HepG2 (cell line): Measurements from ENCODE around the gene PTF1A. TPM values are rescaled to one million over a fixed set of nuclear protein-coding genes. Genes with fewer than 3 reads are reported as not detected.

Source experiments
- AKAP8 ChIP-seq: sonication (generic); formaldehyde crosslinking; IDR thresholded peaks from 2 replicates; pipeline ENCODE4 v1.5.1; 2020; ENCODE audit warnings: mild to moderate bottlenecking, missing genetic modification reagents
- DNMT3B ChIP-seq: conservative IDR thresholded peaks from 2 replicates; pipeline ENCODE4 v1.6.1; 2016; ENCODE audit warnings: missing biosample characterization, control low read depth
- HNRNPLL ChIP-seq: fragments of 200-400 bp; formaldehyde crosslinking; IDR thresholded peaks from 2 replicates; pipeline ENCODE4 v1.6.1; 2017; ENCODE audit warnings: mild to moderate bottlenecking, low read depth, low read length; ENCODE audit not compliant: poor library complexity, severe bottlenecking
- HNRNPUL1 ChIP-seq: fragments of 200-400 bp; formaldehyde crosslinking; IDR thresholded peaks from 2 replicates; pipeline ENCODE4 v1.6.1; 2017; ENCODE audit warnings: low read depth, mild to moderate bottlenecking, low read length, moderate library complexity
- KDM5A ChIP-seq: fragments of 200-600 bp; sonication (generic); IDR thresholded peaks from 2 replicates; pipeline ENCODE4 v1.7.0; 2018; ENCODE audit warnings: antibody characterized with exemption, mild to moderate bottlenecking, low read length, borderline replicate concordance
- KDM6A ChIP-seq: IDR thresholded peaks from 2 replicates; pipeline ENCODE4 v1.6.1; 2016; ENCODE audit warnings: low read depth
- MYPOP ChIP-seq: sonication (generic); formaldehyde crosslinking; IDR thresholded peaks from 2 replicates; pipeline ENCODE4 v1.8.1; 2023; ENCODE audit warnings: mild to moderate bottlenecking, moderate library complexity, missing genetic modification reagents
- ONECUT2 ChIP-seq: sonication (generic); formaldehyde crosslinking; IDR thresholded peaks from 2 replicates; pipeline ENCODE4 v1.4.0; 2020; ENCODE audit warnings: missing genetic modification reagents
- PRDM15 ChIP-seq: sonication (generic); formaldehyde crosslinking; IDR thresholded peaks from 2 replicates; pipeline ENCODE4 v1.4.0; 2020; ENCODE audit warnings: missing genetic modification reagents
- STAT6 ChIP-seq: sonication (generic); formaldehyde crosslinking; IDR thresholded peaks from 2 replicates; pipeline ENCODE4 v1.4.0; 2020; ENCODE audit warnings: missing genetic modification reagents, mild to moderate bottlenecking, borderline replicate concordance
- TARDBP ChIP-seq: sonication (generic); formaldehyde crosslinking; IDR thresholded peaks from 2 replicates; pipeline ENCODE4 v1.8.0; 2022; ENCODE audit warnings: mild to moderate bottlenecking, missing genetic modification reagents
- TBX2 ChIP-seq: sonication (generic); formaldehyde crosslinking; IDR thresholded peaks from 2 replicates; pipeline ENCODE4 v1.5.0; 2020; ENCODE audit warnings: missing genetic modification reagents, mild to moderate bottlenecking, borderline replicate concordance
- TCF7L2 ChIP-seq: IDR thresholded peaks from 2 replicates; pipeline ENCODE4 v1.6.1; 2011; ENCODE audit warnings: mild to moderate bottlenecking, low read depth, low read length, moderate library complexity
- TP53 ChIP-seq: sonication (generic); formaldehyde crosslinking; conservative IDR thresholded peaks from 2 replicates; pipeline ENCODE4 v1.4.0; 2020; ENCODE audit warnings: missing genetic modification reagents
- YEATS4 ChIP-seq: sonication (generic); formaldehyde crosslinking; IDR thresholded peaks from 2 replicates; pipeline ENCODE4 v1.4.0; 2020; ENCODE audit warnings: missing genetic modification reagents, borderline replicate concordance
- ZBTB7A ChIP-seq: sonication (generic); formaldehyde crosslinking; IDR thresholded peaks from 2 replicates; pipeline ENCODE4 v1.8.0; 2022; ENCODE audit warnings: mild to moderate bottlenecking, missing genetic modification reagents
- ZNF253 ChIP-seq: sonication (generic); formaldehyde crosslinking; IDR thresholded peaks from 2 replicates; pipeline ENCODE4 v1.8.0; 2022; ENCODE audit warnings: mild to moderate bottlenecking, missing genetic modification reagents, borderline replicate concordance
- ZNF512 ChIP-seq: sonication (generic); formaldehyde crosslinking; IDR thresholded peaks from 2 replicates; pipeline ENCODE4 v1.4.0; 2020; ENCODE audit warnings: mild to moderate bottlenecking, missing genetic modification reagents
- ZNF557 ChIP-seq: sonication (generic); formaldehyde crosslinking; IDR thresholded peaks from 2 replicates; pipeline ENCODE4 v1.4.0; 2020; ENCODE audit warnings: missing genetic modification reagents
- ZNF614 ChIP-seq: IDR thresholded peaks from 2 replicates; pipeline ENCODE4 v1.6.1; 2018; ENCODE audit warnings: missing biosample characterization, missing genetic modification reagents, inconsistent platforms, borderline replicate concordance
- ZNF678 ChIP-seq: sonication (generic); formaldehyde crosslinking; IDR thresholded peaks from 2 replicates; pipeline ENCODE4 v1.4.0; 2020; ENCODE audit warnings: mild to moderate bottlenecking, missing genetic modification reagents
- ZSCAN31 ChIP-seq: sonication (generic); formaldehyde crosslinking; IDR thresholded peaks from 2 replicates; pipeline ENCODE4 v1.5.0; 2020; ENCODE audit warnings: low read depth, mild to moderate bottlenecking, missing genetic modification reagents
- polyA plus RNA-seq, 8 experiments: library from polyadenylated mRNA; depleted of rRNA in 3 of 8; stranded (reverse) in 7 of 8; unstranded in 1 of 8; fragments of >200 nt; fragmentation: Illumina TruSeq in 4 of 8; extraction: Trizol in 4 of 8; gene quantifications; 2 replicates each; pipeline versions ENCODE4 v1.2.1 to v1.2.3, GENCODE V29; 2011 to 2016; ENCODE audit warnings: low read depth in 4 of 8, missing spikeins in 1 of 8, mixed read lengths in 1 of 8; ENCODE audit not compliant: insufficient read depth in 1 of 8
- total RNA-seq, 5 experiments: library from RNA; depleted of rRNA; stranded (reverse); fragments of >200 nt; fragmentation: Illumina TruSeq; extraction: Trizol; gene quantifications; 2 replicates each; pipeline ENCODE4 v1.2.3, GENCODE V29; 2016; ENCODE audit warnings: low read depth in 1 of 5

Gene PTF1A
- total and polyA plus RNA-seq, 2 of the 13 experiments (the other 11 are each of a cell fraction or from before 2014, with no cell fraction given), result not detected

GRCh38 chr10:23186697-23187096 lies 5.4 kb upstream of the PTF1A start (continued):
- TF ChIP-seq ZNF614 (CRISPR knock-in tag) (peak; percentile 63), ZNF678 (CRISPR knock-in tag) (no peak), ZNF253 (CRISPR knock-in tag) (no peak), STAT6 (peak; percentile 59; the same call in 1 of the 2 replicates), TCF7L2 (no peak), TP53 (CRISPR knock-in tag) (no peak), PRDM15 (CRISPR knock-in tag) (no peak), HNRNPLL (no peak), ZNF512 (CRISPR knock-in tag) (no peak), TARDBP (peak; percentile 65), MYPOP (CRISPR knock-in tag) (no peak), ZNF557 (CRISPR knock-in tag) (no peak), ONECUT2 (CRISPR knock-in tag) (no peak), KDM6A (CRISPR knock-in tag) (peak; percentile 73; the same call in 1 of the 2 replicates), AKAP8 (CRISPR knock-in tag) (no peak), ZSCAN31 (CRISPR knock-in tag) (no peak), TBX2 (CRISPR knock-in tag) (peak; percentile 94), HNRNPUL1 (peak; percentile 57; the same call in 1 of the 2 replicates), DNMT3B (no peak), KDM5A (no peak), ZBTB7A (CRISPR knock-in tag) (no peak), YEATS4 (no peak)
